ENCODE results near the gene ZNF697. TPM values are rescaled to one million over a fixed set of nuclear protein-coding genes. Genes with fewer than 3 reads are reported as not detected.

Gene ZNF697
- total RNA-seq, 1 donor = 14.2 TPM

- DNase-seq (ENCODE audit: low read depth) = no peak
- H3K4me3 ChIP-seq (ENCODE audit: low read depth, low read length) = no peak overlapping the region
- no peak for TF ChIP-seq CTCF (IDR thresholded peaks at IDR 0.05; ENCODE audit: insufficient read depth, low read depth, low read length)
Measured at GRCh38 chr1:119683893-119684292, 35.8 kb upstream of the ZNF697 start.

- DNase-seq (ENCODE audit: low read depth) = no peak
Measured at GRCh38 chr1:119682141-119682540, 34.1 kb upstream of the ZNF697 start.

GRCh38 chr1:119681560-119681959, 33.5 kb upstream of the ZNF697 start:
- no peak overlapping the region for H3K4me3 ChIP-seq (ENCODE audit: low read depth, low read length)
- DNase-seq (ENCODE audit: low read depth) = no peak
- TF ChIP-seq CTCF (IDR thresholded peaks at IDR 0.05; ENCODE audit: insufficient read depth, low read depth, low read length) = no peak

More at GRCh38 chr1:119682141-119682540, 34.1 kb upstream of the ZNF697 start:
- H3K4me3 ChIP-seq (ENCODE audit: low read depth, low read length) = no peak overlapping the region
- TF ChIP-seq CTCF (IDR thresholded peaks at IDR 0.05; ENCODE audit: insufficient read depth, low read depth, low read length) = no peak

- no peak for TF ChIP-seq CTCF (IDR thresholded peaks at IDR 0.05; ENCODE audit: insufficient read depth, low read depth, low read length)
- H3K4me3 ChIP-seq (ENCODE audit: low read depth, low read length) = no peak overlapping the region
- DNase-seq (ENCODE audit: low read depth) = no peak
Measured at GRCh38 chr1:119680723-119681122, 32.7 kb upstream of the ZNF697 start.

GRCh38 chr1:119680193-119680592, 32.1 kb upstream of the ZNF697 start:
- TF ChIP-seq CTCF (IDR thresholded peaks at IDR 0.05; ENCODE audit: insufficient read depth, low read depth, low read length) = no peak
- H3K4me3 ChIP-seq (ENCODE audit: low read depth, low read length) = no peak overlapping the region
- DNase-seq (ENCODE audit: low read depth) = no peak

GRCh38 chr1:119679223-119679622, 31.2 kb upstream of the ZNF697 start:
- H3K4me3 ChIP-seq (ENCODE audit: low read depth, low read length) = no peak overlapping the region
- TF ChIP-seq CTCF (IDR thresholded peaks at IDR 0.05; ENCODE audit: insufficient read depth, low read depth, low read length) = no peak

GRCh38 chr1:119676571-119677206, 28.6 kb upstream of the ZNF697 start:
- no peak overlapping the region for H3K4me3 ChIP-seq (ENCODE audit: low read depth, low read length)
- TF ChIP-seq CTCF (IDR thresholded peaks at IDR 0.05; ENCODE audit: insufficient read depth, low read depth, low read length) = no peak
- DNase-seq (ENCODE audit: low read depth) = no peak

More at GRCh38 chr1:119679223-119679622, 31.2 kb upstream of the ZNF697 start:
- no peak for DNase-seq (ENCODE audit: low read depth)

All from fibroblast of villous mesenchyme (primary cell).